Muscle of arm (tissue), 14 donors: ENCODE results near the gene PCBP4. TPM values are rescaled to one million over a fixed set of nuclear protein-coding genes. Genes with fewer than 3 reads are reported as not detected.

Experiments
- DNase-seq: peaks from one replicate; pipeline ENCODE4 v3.0.0-alpha.2; 2013
- long read RNA-seq, 11 donors: transcript quantifications; one replicate each; lab custom pipeline, GENCODE V29; 2026
- polyA plus RNA-seq, 12 donors: library from polyadenylated mRNA; unstranded; fragments of 120-200 nt; gene quantifications; one replicate each; pipeline ENCODE4 v1.2.1, GENCODE V29; 2013; ENCODE audit not compliant: insufficient read length in 12 of 12

Gene PCBP4
- 10 to 100 TPM in 11 of 12 donors, not detected in 1; 45.3 to 71.8 (median 56.8) TPM for polyA plus RNA-seq
- long read RNA-seq, donor 1, transcript PCBP4-202 (13 exons, 2,015 nt), result major isoform, 6 of 7 reads
- long read RNA-seq, donor 1, partial matches to known transcripts, result 0 of 7 reads
- long read RNA-seq, donor 1, other reads (novel, unspliced or antisense), result 0 of 7 reads
- long read RNA-seq, donor 2, partial matches to known transcripts, result 0 of 1 reads
- long read RNA-seq, donor 2, other reads (novel, unspliced or antisense), result 0 of 1 reads
- long read RNA-seq, donor 3, result 0 reads
- long read RNA-seq, donor 4, result 0 reads
- long read RNA-seq, donor 5, transcript PCBP4-202 (13 exons, 2,015 nt), result major isoform, 6 of 12 reads
- long read RNA-seq, donor 5, partial matches to known transcripts, result 5 of 12 reads
- long read RNA-seq, donor 5, other reads (novel, unspliced or antisense), result 0 of 12 reads
- long read RNA-seq, donor 6, partial matches to known transcripts, result 0 of 2 reads
- long read RNA-seq, donor 6, other reads (novel, unspliced or antisense), result 0 of 2 reads
- long read RNA-seq, donor 7, partial matches to known transcripts, result 13 of 13 reads
- long read RNA-seq, donor 7, other reads (novel, unspliced or antisense), result 0 of 13 reads
- long read RNA-seq, donor 8, partial matches to known transcripts, result 5 of 9 reads
- long read RNA-seq, donor 8, other reads (novel, unspliced or antisense), result 0 of 9 reads
- long read RNA-seq, donor 9, result 0 reads
- long read RNA-seq, donor 10, partial matches to known transcripts, result 7 of 12 reads
- long read RNA-seq, donor 10, other reads (novel, unspliced or antisense), result 0 of 12 reads
- long read RNA-seq, donor 11, partial matches to known transcripts, result 5 of 7 reads
- long read RNA-seq, donor 11, other reads (novel, unspliced or antisense), result 0 of 7 reads

- DNase-seq, result peak; percentile 59
Observed at GRCh38 chr3:51967384-51968169, at the start of gene PCBP4. Gene PCBP4, minus strand, starts transcription at chr3:51967454. Its CDS starts 6,214 bp downstream, at chr3:51961240.

- no peak for DNase-seq
Observed at GRCh38 chr3:52015438-52016228, 48.4 kb upstream of the PCBP4 start.

DNA sequence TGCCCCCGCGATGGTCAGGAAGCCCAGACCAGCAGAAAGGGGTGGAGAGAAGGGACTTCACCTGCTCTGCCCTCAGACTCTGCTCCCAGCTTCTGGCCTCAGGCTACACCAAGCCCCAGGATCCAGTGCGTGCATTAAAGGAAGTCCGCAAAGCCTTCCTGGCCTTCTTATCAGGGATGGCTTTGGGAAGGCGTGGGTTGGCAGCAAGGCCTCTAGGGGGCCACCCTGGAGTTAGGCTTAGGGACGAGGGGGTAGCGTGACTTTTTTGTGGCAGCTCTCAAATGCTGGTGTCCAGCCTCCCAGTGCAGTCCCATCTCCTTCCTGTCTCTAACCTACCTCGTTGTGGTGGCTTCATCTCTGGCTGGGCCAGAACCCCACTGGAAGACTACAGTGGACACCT, 47.4 kb upstream of the PCBP4 start:
- no peak for DNase-seq

GRCh38 chr3:52013802-52014598, 46.7 kb upstream of the PCBP4 start:
- no peak for DNase-seq

DNA sequence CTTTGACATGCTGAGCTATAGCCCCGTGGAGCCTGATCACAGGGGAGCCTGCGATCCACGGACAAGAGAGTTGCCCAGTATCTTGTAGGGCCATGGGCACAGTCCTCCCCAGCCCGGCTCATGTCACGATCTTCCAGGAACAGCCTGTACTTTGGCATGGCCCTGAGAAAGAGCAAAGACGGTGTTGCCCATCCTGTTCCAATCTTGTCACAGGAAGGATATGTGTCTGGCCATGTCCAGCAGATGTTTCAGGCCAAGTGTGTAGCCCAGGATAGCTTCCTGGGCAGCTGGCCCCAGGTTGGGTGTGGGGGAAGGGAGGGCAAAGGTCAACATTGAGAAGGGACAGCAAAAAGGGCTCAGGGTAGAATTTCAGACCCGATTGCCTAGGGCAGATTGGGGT, 45.4 kb upstream of the PCBP4 start:
- no peak for DNase-seq

DNA sequence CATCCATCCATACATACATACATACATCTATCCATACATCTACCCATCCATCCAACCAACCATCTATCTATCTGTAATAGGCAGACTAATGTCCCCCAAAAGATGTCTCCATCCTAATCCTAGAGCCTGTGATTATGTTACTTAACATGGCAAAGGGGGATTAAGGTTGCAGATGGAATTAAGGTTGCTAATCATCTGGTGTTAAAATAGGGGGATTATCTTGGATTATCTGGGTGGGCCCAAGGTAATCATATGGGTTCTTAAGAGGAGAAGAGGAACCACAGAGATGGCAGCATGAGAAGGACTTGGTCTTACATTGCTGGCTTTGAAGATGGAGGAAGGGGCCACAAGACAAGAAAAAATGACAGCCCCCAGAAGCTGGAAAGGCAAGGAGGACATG, 43.2 kb upstream of the PCBP4 start:
- DNase-seq, result no peak

GRCh38 chr3:52007291-52007690, 40.0 kb upstream of the PCBP4 start:
- no peak for DNase-seq

- DNase-seq, result no peak
Observed at GRCh38 chr3:52006820-52007133, 39.5 kb upstream of the PCBP4 start.

GRCh38 chr3:52006017-52006819, 39.0 kb upstream of the PCBP4 start:
- DNase-seq, result no peak

DNA sequence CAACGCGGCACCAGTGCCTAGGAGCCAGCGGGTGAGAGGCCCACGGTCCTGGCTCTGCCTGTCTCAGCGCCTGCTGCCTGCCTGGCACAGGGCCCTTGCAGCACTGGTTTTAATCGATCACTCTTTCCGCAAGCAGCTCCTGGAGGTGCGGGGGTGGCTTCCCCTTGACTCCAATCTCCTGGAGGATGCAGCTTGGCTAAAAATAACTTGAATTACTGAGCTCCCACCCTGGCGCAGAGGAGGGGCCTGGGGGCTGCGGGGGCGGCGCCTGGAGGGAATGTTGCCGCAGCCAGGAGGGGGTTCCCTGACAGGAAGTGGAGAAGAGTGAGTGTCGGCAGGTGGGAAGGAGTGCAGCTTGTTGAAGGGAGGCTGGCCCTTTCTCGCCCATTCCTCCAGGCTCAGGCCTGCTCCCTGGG, 38.3 kb upstream of the PCBP4 start:
- DNase-seq, result peak; percentile 56

DNA sequence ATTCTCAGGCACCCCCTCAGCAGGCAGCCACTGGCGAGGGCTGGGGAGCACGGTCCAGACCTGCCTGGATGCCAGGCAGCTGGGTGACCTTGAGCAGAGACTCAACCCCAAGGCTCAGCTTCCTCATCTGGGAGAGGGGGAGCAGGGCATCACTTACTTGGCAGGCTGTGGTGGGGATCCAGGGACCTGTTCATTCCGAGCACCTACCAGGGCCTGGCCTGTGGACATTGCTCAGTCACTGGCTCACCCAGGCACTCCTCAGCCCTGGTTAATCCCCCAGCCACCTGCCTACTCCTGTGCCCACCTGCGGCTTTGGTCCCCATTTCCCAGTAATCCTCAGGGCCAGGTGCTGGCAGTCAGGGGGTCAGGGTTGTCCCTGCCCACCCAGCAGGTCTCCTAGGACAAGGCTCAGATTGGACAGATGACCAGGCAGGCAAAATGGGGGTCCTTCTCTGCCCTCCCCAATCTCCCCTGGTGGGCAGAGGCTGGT, 37.7 kb upstream of the PCBP4 start:
- DNase-seq, result no peak

DNA sequence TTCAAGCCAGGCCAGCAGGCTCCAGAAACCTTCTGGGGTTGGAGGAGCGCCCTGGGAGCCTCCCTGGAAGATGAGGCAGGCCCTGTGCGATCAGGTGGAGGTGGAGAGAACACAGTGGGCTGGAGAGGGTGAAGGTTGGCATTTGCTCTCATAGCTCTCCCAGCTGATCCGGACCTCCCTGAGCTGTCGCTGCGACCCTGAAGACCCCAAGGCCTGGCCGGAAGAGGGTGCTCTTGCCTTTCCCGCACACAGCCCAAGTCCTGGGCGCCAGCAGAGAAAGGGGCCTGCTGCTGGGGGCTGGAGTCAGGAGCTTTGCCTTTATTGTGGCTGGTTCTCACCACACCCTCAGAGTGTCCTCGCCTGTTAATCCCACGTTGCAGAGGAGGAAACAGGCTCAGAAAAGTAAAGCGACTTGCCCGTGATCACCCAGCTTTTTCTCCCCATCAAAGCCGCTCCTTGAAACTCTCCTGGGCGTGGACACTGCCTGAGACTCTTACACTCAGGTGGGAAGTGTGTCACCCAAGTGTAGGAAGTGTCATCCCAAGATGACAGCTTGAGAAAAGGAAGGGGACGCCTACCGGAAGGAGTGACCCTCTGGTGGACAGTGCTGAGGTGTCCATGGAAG, 37.0 kb upstream of the PCBP4 start:
- DNase-seq, result peak; percentile 65

DNA sequence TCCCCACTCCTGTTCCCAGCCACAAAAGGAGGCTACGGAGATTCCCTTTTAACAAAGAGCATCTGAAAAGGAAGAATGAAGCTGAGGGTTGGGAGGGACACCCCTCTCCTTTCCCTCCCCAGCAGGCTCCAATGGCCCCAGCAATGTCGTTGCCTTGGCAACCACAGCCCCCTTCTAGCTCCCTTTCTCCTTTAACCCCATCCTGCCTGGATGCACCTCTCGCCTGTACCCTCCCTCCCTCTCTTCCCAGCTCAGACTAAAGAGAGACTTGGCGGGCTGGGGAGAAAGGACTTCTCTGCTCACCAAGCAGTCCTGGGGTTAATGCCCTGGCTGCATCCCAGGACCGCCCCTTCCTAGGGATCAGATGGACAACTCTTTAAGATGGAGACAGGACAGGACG, 35.5 kb upstream of the PCBP4 start:
- DNase-seq, result no peak

DNA sequence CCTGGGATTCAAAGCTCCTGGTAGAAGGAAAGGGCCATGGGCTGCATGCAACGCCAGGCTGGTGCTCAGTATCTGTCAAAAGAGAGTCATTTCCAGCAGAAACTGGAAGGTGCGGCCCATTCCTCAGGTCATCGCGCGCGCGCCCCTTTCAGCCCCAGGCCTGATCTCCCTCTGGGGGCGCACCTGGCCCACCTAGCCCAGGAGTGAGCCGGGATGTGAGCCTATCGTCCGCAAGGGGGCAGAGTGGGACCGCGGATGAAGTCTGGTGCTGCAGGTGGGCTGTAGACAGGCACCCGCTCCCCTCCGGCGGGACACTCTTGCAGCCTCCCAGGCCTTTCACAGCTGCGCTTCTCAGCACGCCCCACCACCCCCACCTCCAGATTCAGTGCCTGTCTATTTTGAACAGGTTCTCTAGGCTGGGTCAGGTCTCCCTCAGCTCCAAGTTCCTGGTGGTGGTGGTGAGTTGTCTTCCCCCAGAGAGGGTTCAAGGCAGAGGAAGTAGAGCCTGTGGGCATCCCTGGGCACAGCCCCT, 34.3 kb upstream of the PCBP4 start:
- DNase-seq, result peak; percentile 66

GRCh38 chr3:51999846-52000245, 32.6 kb upstream of the PCBP4 start:
- no peak for DNase-seq

GRCh38 chr3:51998774-51999173, 31.5 kb upstream of the PCBP4 start:
- no peak for DNase-seq

DNA sequence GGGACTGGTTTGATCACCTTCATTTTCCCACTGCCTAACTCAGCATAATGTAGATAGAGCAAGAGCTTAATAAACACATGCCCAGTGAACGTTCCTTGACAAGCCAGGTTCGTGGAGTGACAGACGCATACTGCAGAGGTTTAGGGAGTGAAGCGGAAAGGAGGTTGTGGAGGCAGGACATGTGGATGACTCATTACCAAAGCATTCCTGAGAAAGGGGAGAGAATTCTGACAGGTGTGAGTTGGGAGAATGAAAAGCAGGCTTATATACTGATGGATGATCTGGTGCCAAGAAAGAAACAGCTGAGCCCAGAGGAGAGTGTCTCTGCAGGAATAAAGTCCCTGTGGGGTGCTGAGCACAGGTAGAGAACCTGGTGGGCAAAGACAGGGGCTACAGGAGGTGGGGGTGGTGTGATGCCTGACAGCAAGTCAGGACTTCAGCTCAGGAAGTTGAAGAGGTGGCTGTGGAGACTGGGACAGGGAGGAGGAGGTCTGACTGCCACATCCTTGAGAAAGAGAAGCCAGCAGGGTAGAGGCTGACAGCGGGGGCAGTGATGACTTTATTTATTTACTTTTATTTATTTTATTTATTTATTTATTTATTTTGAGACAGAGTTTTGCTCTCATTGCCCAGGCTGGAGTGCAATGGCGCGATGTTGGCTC, 30.8 kb upstream of the PCBP4 start:
- no peak for DNase-seq

GRCh38 chr3:51997172-51997571, 29.9 kb upstream of the PCBP4 start:
- no peak for DNase-seq
